Measurements from ENCODE around the gene PGBD1.
A peak's percentile ranks its signal among the peaks of the same experiment; 100 is the strongest.
"Not testable (repeated sequence)": the region's sequence is repeated elsewhere in the genome, so short reads cannot be mapped to it uniquely, and the experiment has no call there.

PGBD1 gene

DNA sequence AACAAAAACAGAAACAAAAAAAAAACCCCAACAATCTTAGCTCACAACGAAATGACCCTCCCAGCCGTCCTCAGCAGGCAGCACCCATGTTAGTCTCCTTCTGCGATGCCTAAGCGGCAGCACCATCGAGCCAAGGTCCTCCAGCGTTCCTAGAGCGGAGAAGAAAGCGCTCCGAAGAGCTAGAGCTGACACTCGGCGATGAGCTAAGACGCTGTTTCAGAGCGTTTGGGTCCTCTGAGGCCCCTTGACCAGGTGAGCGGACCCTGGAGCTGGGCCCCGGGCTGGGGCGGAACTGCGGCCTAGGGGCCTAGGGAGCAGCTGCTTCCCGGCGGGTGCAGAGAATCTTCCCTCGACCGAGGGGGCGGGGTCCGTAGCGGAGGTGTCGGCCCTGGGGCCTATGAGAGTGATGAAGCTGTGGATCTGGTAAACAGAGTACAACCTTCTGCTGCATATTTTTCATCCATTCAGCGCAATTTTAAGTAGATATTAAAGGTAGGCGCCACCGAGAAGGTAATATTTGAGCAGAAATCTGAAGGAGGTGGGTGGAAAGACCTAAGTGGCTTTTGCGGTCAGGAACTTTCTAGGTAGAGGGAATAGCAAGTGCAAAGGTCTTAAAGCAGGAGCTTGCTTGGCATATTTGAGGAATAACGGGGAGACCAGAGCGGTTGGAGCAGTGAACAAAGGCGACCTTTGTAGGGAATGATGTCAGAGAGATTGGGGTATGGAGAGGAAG is 14.2 kb upstream of the PGBD1 start, which contains the start of gene ZSCAN26:
Gene ZSCAN26, plus strand, starts transcription at position 182 of the 733 bp plus-strand sequence. CDS start 4,777 bp downstream, outside the sequence.
- DNase-seq (ENCODE audit: low read depth in 2 of 2, low spot score in 1 of 2), result peak; percentile 53 to 72

DNA sequence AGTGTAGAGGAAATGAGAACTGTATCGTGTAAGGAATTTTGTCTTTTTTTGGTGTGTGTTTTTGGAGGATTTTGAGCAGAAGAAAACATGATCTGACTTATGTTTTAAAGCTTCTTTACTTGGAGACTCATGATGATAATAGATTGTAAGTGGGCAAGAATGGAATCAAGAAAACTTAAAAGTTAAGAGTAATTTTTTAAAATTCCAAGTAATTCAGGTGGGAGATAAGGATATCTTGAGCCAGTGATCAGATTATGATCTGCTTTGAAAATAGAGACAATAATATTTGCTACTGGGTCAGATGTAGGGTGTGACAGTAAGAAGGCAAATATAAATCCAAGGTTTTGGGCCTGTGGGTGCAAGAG is 13.7 kb upstream of the PGBD1 start:
- DNase-seq (ENCODE audit: low read depth in 2 of 2, low spot score in 1 of 2), result no peak

DNA sequence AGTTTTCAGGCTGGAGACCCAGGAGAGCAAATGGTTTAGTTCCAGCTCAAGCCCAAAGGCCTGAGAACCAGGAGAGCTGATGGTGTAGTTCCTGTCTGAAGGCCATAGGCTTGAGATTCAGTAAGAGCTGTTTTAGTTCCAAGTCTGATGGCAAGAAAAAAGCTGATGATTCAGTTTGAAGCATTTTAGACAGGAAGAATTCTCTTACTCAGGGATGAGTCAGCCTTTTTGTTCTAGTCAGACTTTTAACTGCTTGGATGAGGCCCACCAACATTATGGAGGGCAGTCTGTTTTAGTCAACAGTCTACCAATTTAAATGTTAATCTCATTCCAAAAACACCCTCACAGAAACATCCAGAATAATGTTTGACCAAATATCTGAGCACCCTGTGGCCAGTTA is 11.9 kb upstream of the PGBD1 start:
- no peak for DNase-seq (ENCODE audit: low read depth in 2 of 2, low spot score in 1 of 2)

DNA sequence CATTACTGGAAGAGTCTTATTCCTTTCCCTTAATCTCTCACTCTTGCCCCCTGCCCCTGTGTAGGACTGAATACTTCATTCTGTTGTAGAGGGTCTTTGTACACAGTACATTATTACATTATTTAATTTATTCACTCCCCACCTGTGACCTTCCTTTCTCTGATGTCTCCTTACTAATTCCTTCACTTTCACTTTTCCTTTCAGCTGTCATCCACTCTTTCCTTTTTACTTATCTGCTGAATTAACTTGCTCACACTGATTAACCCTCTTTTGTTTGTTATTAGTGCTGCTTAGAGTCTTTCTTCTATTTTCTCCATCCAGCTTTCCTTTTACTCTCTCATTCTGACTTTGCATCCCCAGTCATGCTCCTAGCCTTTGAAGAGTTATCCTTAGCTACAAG is 6.5 kb upstream of the PGBD1 start:
- DNase-seq (ENCODE audit: low read depth in 2 of 2, low spot score in 1 of 2), result no peak

DNA sequence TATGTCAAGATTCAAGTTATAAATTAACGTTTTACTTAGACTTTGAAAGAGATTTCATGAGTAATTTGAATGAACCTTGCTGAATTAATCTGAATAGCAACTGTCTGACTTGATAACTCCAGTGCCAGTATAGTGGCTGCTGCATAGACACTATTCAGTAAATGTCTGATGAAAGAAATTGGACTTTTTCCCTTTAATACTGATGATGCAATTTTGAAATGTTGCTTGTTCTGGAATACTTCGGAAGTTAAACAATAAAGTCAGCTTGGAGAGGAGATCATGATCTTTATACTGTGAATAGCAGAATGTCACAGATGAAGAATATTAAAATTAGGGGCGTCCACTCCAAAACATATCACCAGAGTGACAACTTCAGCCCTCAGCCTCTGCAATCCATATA is 3.6 kb upstream of the PGBD1 start:
- DNase-seq (ENCODE audit: low read depth in 2 of 2, low spot score in 1 of 2), result no peak

DNA sequence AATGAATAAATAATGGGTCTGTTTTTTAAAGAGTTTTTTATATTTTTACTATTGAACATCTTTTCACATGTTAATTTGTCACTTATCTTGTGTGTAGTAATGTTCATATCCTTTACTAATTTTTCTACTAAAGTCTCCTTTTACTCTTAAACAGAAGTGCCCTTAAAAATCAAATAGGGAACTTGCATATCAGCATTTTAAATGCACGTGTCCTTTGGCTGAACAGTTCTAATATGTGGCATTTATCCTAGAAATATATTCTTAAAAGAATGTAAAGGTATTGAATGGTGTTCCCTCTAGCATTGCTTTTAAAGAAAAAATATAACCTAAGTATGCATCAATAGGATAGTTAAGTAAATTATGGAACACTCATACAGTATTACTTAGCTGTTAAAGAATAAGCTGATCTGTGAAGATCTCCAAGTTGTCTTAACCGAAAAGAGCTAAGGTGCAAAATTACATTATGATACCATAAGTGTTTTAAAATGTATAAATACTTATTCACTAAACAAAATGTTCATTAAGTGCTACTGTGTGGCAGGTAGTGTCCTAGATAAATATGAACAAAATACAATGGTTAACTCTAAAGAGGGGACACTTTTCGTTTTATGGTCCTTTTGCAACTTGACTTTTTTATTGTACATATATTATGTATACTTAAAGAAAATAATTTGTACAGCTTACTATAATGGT is 631 bp upstream of the PGBD1 start:
- no peak for DNase-seq (ENCODE audit: low read depth in 2 of 2, low spot score in 1 of 2)

DNA sequence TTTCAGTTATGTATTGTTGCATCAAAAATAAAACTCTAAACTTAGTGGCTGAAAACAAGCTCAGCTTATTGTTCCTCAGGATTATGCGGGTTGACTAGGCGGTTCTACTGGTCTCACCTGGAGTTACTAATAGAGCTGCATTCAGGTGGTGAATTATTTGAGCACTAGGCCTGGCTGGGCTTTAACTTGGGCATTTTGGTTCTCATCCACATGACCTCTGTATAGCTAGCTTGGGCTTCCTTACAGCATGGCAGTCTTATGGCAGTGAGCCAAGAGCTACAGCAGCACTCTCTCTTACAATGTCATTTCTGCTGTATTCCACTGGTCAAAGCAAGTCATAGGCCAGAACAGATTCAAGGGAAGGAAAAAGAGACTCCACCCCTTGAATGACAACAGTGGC is 1.6 kb downstream of the PGBD1 start:
- no peak for DNase-seq (ENCODE audit: low read depth in 2 of 2, low spot score in 1 of 2)

DNA sequence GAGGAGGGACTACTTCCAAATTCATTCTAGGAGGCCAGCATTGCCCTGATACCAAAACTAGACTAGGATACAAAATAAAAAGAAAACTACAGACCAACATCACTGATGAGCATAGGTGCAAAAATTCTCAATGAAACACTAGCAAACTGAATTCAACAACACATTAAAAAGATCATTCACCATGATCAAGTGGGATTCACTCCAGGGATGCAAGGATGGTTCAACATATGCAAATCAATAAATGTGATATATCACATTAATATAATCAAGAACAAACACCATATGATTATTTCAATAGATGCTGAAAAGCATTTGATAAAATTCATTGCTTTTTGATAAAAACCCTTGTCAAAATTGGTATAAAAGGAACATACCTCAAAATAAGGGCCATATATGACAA is 10.2 kb downstream of the PGBD1 start:
- no peak for DNase-seq (ENCODE audit: low read depth in 2 of 2, low spot score in 1 of 2)

DNA sequence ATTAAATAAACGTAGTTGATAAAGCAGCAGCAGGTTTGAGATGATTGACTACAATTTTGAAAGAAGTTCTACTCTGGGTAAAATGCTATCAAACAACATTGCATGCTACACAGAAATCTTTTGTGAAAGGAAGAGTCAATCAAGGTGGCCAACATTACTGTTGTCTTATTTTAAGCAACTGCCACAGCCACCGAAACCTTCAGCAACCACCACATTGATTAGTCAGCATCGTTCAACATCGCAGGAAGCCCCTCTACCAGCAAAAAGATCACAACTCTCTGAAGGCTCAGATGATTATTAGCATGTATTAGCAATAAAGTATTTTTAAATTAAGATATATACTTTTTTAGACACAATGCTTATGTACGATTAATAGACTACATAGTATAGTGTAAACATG is 14.0 kb downstream of the PGBD1 start:
- no peak for DNase-seq (ENCODE audit: low read depth in 2 of 2, low spot score in 1 of 2)

DNA sequence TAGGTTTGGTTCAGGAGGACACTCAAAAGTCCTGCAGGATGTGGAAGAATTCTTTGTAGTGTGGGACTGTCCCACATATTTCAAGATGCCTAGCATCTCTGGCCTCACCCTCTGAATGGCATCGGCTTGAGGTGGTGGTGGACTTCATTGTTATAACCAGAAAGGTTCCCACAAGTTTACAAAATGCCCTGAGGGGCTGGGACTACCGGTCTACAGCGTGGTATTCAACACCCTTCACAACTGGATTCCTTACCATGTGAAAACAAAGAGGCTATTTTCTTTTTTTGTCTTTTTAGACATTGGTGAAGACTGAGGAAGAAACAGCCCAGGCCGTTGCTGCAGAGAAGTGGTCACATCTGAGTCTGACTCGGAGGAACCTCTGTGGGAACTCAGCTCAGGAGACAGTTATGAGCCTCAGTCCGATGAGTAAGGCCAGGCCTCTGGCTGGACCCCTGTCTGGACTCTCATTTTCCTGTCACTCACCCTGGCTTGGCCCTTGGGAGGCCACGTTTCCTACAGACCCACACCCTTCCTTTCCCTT is 15.2 kb downstream of the PGBD1 start:
- no peak for DNase-seq (ENCODE audit: low read depth in 2 of 2, low spot score in 1 of 2)

DNA sequence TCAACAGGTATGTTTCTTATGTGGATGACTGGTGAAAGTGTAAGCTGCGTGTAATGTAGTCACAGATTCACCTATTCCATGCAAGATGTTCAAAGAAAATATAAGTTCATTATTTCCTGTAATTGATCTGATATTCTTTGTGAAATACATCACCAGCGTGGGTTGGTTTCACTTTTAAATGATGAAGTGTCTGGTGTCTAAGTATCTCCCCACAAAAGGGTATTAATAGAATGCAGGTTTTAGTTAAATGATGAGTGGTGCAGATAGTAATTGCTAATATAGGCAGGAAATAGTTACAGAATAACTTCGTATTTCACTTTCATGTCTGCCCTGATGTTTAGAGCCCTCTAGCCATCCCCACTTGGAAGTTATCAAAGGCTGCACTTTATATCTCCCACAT is 22.2 kb downstream of the PGBD1 start:
- no peak for DNase-seq (ENCODE audit: low read depth in 2 of 2, low spot score in 1 of 2)

DNA sequence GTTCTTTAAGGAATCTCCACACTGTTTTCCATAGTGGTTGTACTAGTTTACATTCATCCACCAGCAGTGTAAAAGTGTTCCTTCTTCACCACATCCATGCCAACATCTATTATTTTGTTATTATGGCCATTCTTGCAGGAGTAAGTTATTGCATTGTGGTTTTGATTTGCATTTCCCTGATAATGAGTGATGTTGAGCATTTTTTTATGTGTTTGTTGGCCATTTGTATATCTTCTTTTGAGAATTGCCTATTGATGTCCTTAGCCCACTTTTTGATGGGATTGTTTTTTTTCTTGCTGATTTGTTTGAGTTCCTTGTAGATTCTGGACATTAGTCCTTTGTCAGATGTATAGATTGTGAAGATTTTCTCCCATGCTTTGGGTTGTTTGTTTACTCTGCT is 25.0 kb downstream of the PGBD1 start:
- DNase-seq (ENCODE audit: low read depth in 2 of 2, low spot score in 1 of 2), result not testable (repeated sequence)

DNA sequence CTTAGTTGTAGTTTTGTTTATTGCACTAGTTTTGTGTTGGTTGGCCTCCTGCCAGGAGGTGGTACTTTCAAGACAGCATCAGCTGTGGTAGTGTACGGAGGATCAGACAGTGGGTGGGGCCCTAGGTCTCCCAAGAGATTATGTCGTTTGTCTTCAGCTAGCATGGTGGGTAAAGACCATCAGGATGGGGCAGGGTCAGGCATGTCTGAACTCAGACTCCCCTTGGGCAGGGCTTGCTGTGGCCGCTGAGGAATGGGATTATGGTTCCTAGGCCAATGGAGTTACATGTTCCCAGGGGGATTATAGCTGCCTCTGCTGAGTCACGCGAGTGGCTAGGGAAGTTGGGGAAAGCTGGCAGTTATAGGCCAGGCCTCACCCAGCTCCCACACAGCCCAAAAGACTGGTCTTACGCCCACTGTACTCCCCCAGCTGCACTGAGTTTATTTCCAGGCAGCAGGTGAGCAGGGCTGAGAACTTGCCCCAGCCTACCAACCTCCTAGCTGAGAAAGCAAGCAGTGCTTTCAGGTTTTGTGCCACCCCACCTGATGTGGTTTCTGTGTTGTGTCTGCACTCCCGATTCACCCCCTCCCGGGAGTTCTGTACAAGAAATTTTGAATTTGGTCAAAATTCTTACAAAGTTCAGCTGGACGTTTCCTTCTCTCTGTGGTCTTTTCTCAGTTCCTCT is 29.9 kb downstream of the PGBD1 start:
- no peak for DNase-seq (ENCODE audit: low read depth in 2 of 2, low spot score in 1 of 2)

DNA sequence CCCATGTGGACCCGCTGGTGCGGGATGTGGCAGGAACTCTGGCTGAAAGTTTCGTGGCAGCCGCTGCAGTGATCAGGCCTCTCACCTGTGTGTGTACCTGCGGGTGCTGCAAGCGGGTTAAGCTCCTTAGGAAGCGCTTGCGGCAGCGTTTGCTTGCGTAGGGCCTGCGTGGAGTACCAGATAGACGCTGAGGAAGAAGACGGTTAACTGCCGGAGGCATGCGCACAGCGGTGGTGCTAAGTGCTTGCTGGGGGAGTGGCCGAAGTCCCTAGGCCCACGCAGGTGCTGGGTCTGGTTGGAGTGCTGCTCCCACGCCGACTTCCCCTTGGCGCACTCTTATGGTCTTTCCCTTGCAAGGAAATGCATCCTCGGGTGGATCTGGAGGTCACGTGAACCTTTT is 31.6 kb downstream of the PGBD1 start:
- no peak for DNase-seq (ENCODE audit: low read depth in 2 of 2, low spot score in 1 of 2)

DNA sequence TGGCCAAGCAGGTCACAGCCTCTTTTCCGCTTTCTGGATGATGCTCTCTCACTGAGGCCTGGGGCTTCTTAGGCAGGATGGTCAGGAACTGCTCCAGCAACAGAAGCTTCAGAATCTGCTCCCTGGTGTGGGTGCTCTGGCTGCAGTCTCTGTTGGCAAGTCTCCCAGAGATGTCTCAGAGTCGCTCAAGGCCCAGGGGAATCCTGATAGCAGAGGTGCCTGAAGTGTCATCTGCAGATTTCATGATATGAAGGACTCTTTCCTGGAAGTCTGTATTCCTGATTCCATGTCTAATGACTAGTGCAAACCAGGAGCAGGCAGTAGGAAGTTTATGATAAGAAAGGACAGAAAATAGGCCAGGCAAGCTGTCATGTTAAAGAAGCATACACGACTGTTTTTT is 34.3 kb downstream of the PGBD1 start:
- DNase-seq (ENCODE audit: low read depth in 2 of 2, low spot score in 1 of 2), result no peak

DNA sequence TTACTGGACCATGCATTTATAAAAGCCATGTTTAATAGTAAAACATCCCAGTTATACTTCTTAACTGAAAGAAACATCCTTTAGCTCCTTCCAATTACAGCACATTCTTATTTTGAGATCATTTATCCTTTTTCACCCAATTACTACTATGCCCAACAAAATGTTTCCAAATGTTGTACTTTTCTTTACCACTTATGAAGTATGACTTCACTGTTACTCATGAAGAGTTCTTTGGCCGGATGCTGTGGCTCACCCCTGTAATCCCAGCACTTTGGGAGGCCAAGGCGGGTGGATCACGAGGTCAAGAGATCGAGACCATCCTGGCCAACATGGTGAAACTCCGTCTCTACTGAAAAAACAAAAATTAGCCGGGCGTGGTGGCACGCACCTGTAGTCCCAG is 36.5 kb downstream of the PGBD1 start:
- DNase-seq (ENCODE audit: low read depth in 2 of 2, low spot score in 1 of 2), result not testable (repeated sequence)

DNA sequence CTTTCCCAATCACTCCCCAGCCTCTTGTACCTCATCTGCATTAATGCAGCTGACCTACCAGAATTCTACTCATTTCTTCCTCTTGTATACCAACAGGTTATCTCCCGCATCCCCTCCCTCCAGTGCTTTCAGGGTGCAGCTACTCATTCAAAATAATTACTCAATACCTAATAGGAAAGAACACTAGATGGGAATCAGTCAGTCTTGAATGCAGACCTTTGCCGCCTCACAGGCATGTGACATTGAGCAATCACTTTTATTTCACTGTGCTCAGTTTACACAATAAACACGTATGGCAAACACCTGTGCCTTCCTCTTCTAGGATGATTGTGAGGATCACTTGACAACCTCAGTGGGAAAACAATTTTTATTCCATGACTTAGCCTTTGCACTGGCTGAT is 41.3 kb downstream of the PGBD1 start:
- no peak for DNase-seq (ENCODE audit: low read depth in 2 of 2, low spot score in 1 of 2)

DNA sequence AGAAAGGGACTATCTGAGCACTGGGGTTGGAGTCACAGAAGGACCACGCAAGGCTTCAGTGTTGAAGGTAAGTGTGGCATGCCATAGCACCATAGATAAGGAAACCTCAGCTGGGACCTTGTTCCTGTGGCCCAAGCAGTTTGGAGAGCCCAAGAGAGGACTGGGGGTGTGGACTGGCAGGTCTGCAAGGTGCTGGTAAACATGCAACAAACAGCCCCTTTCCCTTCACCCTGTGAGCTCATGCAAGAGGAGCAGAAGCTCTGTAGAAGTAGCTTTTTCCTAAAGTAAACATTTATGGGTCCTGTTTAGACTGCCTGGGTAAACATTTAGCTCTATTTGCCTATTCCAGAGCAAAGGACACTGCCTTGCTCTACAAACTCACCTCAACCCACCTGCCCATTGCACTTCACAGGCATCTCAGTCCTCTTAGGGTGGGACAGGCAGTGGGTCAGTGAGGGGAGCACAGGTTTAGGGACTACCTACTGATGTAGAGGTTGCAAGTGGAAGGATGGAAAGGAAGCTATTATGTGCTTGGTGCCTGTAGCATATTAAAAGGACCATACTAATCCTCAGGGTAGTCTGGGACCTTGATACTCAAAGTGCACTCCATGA is 42.5 kb downstream of the PGBD1 start:
- DNase-seq (ENCODE audit: low read depth in 2 of 2, low spot score in 1 of 2), result no peak

DNA sequence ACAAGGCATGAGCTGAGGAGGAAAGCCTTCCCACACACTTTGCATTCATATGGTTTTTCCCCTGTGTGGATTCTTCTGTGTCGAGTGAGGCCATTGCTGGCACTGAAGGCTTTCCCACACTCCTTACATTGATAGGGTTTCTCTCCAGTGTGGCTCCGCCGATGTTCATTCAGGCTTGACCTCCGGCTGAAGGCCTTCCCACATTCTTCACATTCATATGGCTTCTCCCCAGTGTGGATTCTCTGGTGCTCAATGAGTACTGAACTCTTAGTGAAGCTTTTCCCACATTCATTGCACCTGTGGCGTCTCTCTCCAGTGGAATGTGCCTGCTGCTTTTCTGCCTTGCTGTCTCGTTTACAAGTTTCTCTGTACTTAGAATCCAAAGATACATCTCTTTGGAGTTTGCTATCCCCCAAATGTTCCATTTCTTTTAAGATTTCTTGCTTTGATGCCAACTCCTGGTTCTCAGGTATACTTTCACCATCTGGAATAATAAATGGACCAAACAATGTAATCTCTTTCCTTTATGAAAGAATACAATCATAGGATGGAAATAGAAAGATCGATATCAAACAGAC is 45.1 kb downstream of the PGBD1 start:
- DNase-seq (ENCODE audit: low read depth in 2 of 2, low spot score in 1 of 2), result no peak

DNA sequence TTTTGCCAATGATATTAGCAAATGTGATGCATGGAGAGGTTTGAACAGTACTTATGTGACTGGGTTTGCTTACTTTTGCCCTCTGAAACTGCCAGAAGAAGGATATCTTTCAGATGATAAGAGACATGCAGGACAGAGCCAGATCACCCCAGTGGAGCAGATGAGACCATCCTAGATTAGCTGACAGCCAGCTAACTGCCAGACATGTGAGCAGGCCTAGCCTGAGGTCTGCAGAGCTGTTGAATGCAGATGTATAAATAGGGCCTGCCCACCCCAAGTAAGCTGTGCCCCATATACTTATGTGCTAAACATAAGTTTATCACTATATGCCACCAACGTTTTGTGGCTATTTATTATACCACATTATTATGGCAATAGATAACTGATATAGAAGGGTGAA is 48.7 kb downstream of the PGBD1 start:
- no peak for DNase-seq (ENCODE audit: low read depth in 2 of 2, low spot score in 1 of 2)

DNA sequence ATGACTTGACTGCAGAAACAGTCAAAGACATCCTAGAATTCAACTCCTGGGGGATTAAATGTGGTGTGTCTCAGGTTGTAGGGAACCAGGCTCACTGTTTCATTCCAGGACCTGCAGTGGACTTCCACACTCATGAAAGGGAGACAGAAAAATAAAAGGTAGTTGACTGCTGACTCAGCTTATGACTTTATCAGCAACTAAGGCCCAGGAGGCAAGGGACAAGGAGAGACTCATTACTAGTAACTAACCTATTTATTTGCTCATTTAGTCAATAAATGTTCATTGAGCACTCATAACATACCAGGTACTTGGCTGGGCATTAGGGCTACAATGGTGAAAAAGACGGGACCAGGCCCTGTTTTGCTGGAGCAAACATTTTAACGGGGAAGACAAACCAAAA is 51.7 kb downstream of the PGBD1 start:
- DNase-seq (ENCODE audit: low read depth in 2 of 2, low spot score in 1 of 2), result no peak

All from stimulated activated CD8-positive, alpha-beta memory T cell treated with anti-CD3 and anti-CD28 coated beads, Interleukin-4, amount 100 ng/mL, for 1 hour (primary cell).